Hepatocyte (in vitro differentiated cells): ENCODE data around the gene SLC9C2. TPM values are rescaled to one million over a fixed set of nuclear protein-coding genes. Genes with fewer than 3 reads are reported as not detected.
"Not testable (repeated sequence)": the region's sequence is repeated elsewhere in the genome, so short reads cannot be mapped to it uniquely, and the experiment has no call there.

Experiments
- DNase-seq: peaks from one replicate; pipeline ENCODE4 v3.0.0-alpha.2; 2016; ENCODE audit warnings: low spot score
- H2AFZ ChIP-seq: fragments of 200-600 bp; sonication (generic); 2 replicates; pipeline ENCODE4 v1.6.0; 2016; ENCODE audit warnings: antibody characterized with exemption, mild to moderate bottlenecking
- H3K27ac ChIP-seq: fragments of 200-600 bp; sonication (generic); 2 replicates; pipeline ENCODE4 v1.5.1; 2016; ENCODE audit warnings: mild to moderate bottlenecking
- H3K27me3 ChIP-seq: fragments of 200-600 bp; sonication (generic); 2 replicates; pipeline ENCODE4 v1.6.1; 2016
- H3K36me3 ChIP-seq: fragments of 200-600 bp; sonication (generic); replicated peaks from 2 replicates; pipeline ENCODE4 v1.5.1; 2016; ENCODE audit warnings: low read depth; ENCODE audit not compliant: insufficient read depth
- H3K4me1 ChIP-seq: fragments of 200-600 bp; sonication (generic); 2 replicates; pipeline ENCODE4 v1.5.1; 2016; ENCODE audit warnings: mild to moderate bottlenecking, moderate library complexity; ENCODE audit not compliant: insufficient read depth
- H3K4me2 ChIP-seq: fragments of 200-600 bp; sonication (generic); 2 replicates; pipeline ENCODE4 v1.6.0; 2016
- H3K4me3 ChIP-seq: fragments of 200-600 bp; sonication (generic); 2 replicates; pipeline ENCODE4 v1.5.1; 2016; ENCODE audit warnings: mild to moderate bottlenecking
- H3K79me2 ChIP-seq: fragments of 200-600 bp; sonication (generic); 2 replicates; pipeline ENCODE4 v1.6.0; 2017; ENCODE audit warnings: mild to moderate bottlenecking
- H3K9me2 ChIP-seq: fragments of 200-600 bp; sonication (generic); replicated peaks from 2 replicates; pipeline ENCODE4 v1.6.0; 2017; ENCODE audit warnings: mild to moderate bottlenecking; ENCODE audit not compliant: insufficient read depth
- H3K9me3 ChIP-seq: fragments of 200-600 bp; sonication (generic); 2 replicates; pipeline ENCODE4 v1.5.1; 2016; ENCODE audit warnings: low read depth, mild to moderate bottlenecking
- H4K20me1 ChIP-seq: fragments of 200-600 bp; sonication (generic); 2 replicates; pipeline ENCODE4 v1.6.0; 2016; ENCODE audit warnings: mild to moderate bottlenecking; ENCODE audit not compliant: insufficient read depth, poor library complexity, severe bottlenecking
- CTCF ChIP-seq: fragments of 200-600 bp; sonication (generic); IDR thresholded peaks from 2 replicates; pipeline ENCODE4 v1.5.1; 2016; ENCODE audit warnings: antibody characterized with exemption, mild to moderate bottlenecking; ENCODE audit not compliant: poor library complexity
- EZH2 ChIP-seq: fragments of 200-600 bp; sonication (generic); IDR thresholded peaks from 2 replicates; pipeline ENCODE4 v1.6.1; 2016; ENCODE audit warnings: antibody characterized with exemption, mild to moderate bottlenecking, borderline replicate concordance
- EZH2phosphoT487 ChIP-seq: fragments of 200-600 bp; sonication (generic); IDR thresholded peaks from one replicate; pipeline ENCODE4 v1.6.1; 2018; ENCODE audit warnings: antibody characterized with exemption, mild to moderate bottlenecking, low read depth, moderate library complexity; ENCODE audit not compliant: unreplicated experiment, severe bottlenecking
- WGBS: methylation state at CpG from one replicate; pipeline ENCODE4 v1.1.6; 2016; ENCODE audit warnings: low lambda C conversion rate; ENCODE audit errors: missing lambda C conversion rate; 5-methylcytosine and 5-hydroxymethylcytosine counted together
- polyA plus RNA-seq: library from polyadenylated mRNA; unstranded; fragments of >200 nt; fragmentation: Nextera tagmentation; extraction: Ambion mirVana; gene quantifications from 2 replicates; pipeline ENCODE4 v1.2.1, GENCODE V29; 2016
- total RNA-seq: library from RNA; depleted of rRNA; stranded (reverse); fragments of >200 nt; gene quantifications from 2 replicates; pipeline ENCODE4 v1.2.3, GENCODE V29; 2014

Gene SLC9C2
- total and polyA plus RNA-seq, 2 experiments from 2014 or later, result 0.77 to 1.1 TPM

- WGBS, result 92% methylated on average over 1 of the region's 1 CpG
- Histone ChIP-seq H3K9me2 (no peaks in the 10 kb centered on the region), H3K9me3 (no peaks in the 10 kb centered on the region), H4K20me1 (no peaks in the 10 kb centered on the region), H3K79me2 (no peaks in the 10 kb centered on the region), H3K4me3 (no peak overlapping the region), H3K36me3 (no peaks in the 10 kb centered on the region), H2AFZ (no peak overlapping the region), H3K27me3 (no peaks in the 10 kb centered on the region), H3K4me2 (no peak overlapping the region), H3K27ac (no peak overlapping the region), H3K4me1 (peaks cover 3% of the 10 kb centered on the region)
- no peak for DNase-seq
- no peak for TF ChIP-seq EZH2phosphoT487
- TF ChIP-seq CTCF, result no peak
- TF ChIP-seq EZH2, result no peak
These were observed 76.9 kb downstream of the SLC9C2 start for GRCh38 chr1:173525926-173526325.

- H3K27me3 ChIP-seq, result no peaks in the 10 kb centered on the region
- no peak overlapping the region for H3K27ac ChIP-seq
- no peak for TF ChIP-seq EZH2phosphoT487
- TF ChIP-seq CTCF, result no peak
- TF ChIP-seq EZH2, result no peak
- no peaks in the 10 kb centered on the region for H3K9me3 ChIP-seq
- no peak for DNase-seq
- peaks cover 3% of the 10 kb centered on the region for H3K4me1 ChIP-seq
- no peaks in the 10 kb centered on the region for H3K79me2 ChIP-seq
- no peak overlapping the region for H3K4me2 ChIP-seq
- H4K20me1 ChIP-seq, result no peaks in the 10 kb centered on the region
- H3K9me2 ChIP-seq, result no peaks in the 10 kb centered on the region
- H3K36me3 ChIP-seq, result no peaks in the 10 kb centered on the region
- H3K4me3 ChIP-seq, result no peak overlapping the region
- WGBS, result 90% methylated on average over 3 of the region's 3 CpGs
- no peak overlapping the region for H2AFZ ChIP-seq
These were observed 79.5 kb downstream of the SLC9C2 start for GRCh38 chr1:173523329-173523728.

GRCh38 chr1:173520799-173521198 is 82.1 kb downstream of the SLC9C2 start:
- H3K4me1 ChIP-seq, result no peaks in the 10 kb centered on the region
- no peaks in the 10 kb centered on the region for H3K79me2 ChIP-seq
- TF ChIP-seq CTCF, result no peak
- no peak for TF ChIP-seq EZH2
- TF ChIP-seq EZH2phosphoT487, result no peak
- WGBS, result 90% methylated on average over 2 of the region's 2 CpGs
- H3K27me3 ChIP-seq, result no peaks in the 10 kb centered on the region
- H3K9me2 ChIP-seq, result no peaks in the 10 kb centered on the region
- H3K4me2 ChIP-seq, result no peak overlapping the region
- H3K4me3 ChIP-seq, result no peak overlapping the region
- no peaks in the 10 kb centered on the region for H3K36me3 ChIP-seq
- no peak for DNase-seq
- H3K9me3 ChIP-seq, result no peaks in the 10 kb centered on the region
- H3K27ac ChIP-seq, result no peak overlapping the region
- H4K20me1 ChIP-seq, result no peaks in the 10 kb centered on the region
- no peak overlapping the region for H2AFZ ChIP-seq

GRCh38 chr1:173514503-173514902 is 88.4 kb downstream of the SLC9C2 start:
- H3K9me2 ChIP-seq, result not testable (repeated sequence)
- WGBS, result 96% methylated on average over 1 of the region's 1 CpG

More at GRCh38 chr1:173514503-173514902, 88.4 kb downstream of the SLC9C2 start:
- H3K27me3 ChIP-seq, H3K36me3 ChIP-seq, H3K9me3 ChIP-seq, H3K27ac ChIP-seq, H4K20me1 ChIP-seq, DNase-seq, H3K4me2 ChIP-seq, H3K4me3 ChIP-seq, H2AFZ ChIP-seq, H3K79me2 ChIP-seq, H3K4me1 ChIP-seq: not testable (repeated sequence)
